Measurements from ENCODE around the gene PYGL. TPM values are rescaled to one million over a fixed set of nuclear protein-coding genes. Genes with fewer than 3 reads are reported as not detected.

PYGL gene
- total RNA-seq, 1 experiment from 2014 or later = 23.0 TPM

GRCh38 chr14:50926851-50927386, 17.4 kb downstream of the PYGL start:
- ATAC-seq (no peak), DNase-seq (ENCODE audit: low read depth, low spot score) (no peak)
- Histone ChIP-seq H3K9me3 (ENCODE audit: control insufficient read depth, insufficient read depth, low read depth, low read length) (no peaks in the 10 kb centered on the region), H3K27ac (ENCODE audit: low read length) (no peak overlapping the region), H3K4me3 (ENCODE audit: low read depth in 2 of 2, low read length in 2 of 2) (no peak overlapping the region), H3K27me3 (ENCODE audit: control insufficient read depth, insufficient read depth, low read length) (no peaks in the 10 kb centered on the region), H3K4me1 (ENCODE audit: control insufficient read depth, insufficient read depth, low read length) (no peaks in the 10 kb centered on the region), H3K36me3 (ENCODE audit: control insufficient read depth, insufficient read depth, low read length) (no peaks in the 10 kb centered on the region; the same call in none of the 2 replicates)
- ChIA-PET CTCF (no interaction called here), POLR2A (no interaction called here)
- BruUV-seq (replicated peaks) = no TSS peak
- intact Hi-C loops (cut with micrococcal nuclease; ENCODE audit: unreplicated experiment) = no loop called here
- TF ChIP-seq POLR2AphosphoS5 (IDR thresholded peaks at IDR 0.05; ENCODE audit: low read depth, low read length) = no peak
- TF ChIP-seq CTCF (IDR thresholded peaks at IDR 0.05) = no peak
- TF ChIP-seq REST (IDR thresholded peaks at IDR 0.05; ENCODE audit: insufficient read depth in 1 of 2, low read depth in 2 of 2, low read length in 1 of 2) = no peak
- in situ Hi-C loops (cut with HindIII; ENCODE audit: low pct_unique_long_range_greater_than_20kb, low sequenced_read_pairs) = no loop called here

GRCh38 chr14:50924843-50925242, 19.4 kb downstream of the PYGL start:
- no peak for DNase-seq (ENCODE audit: low read depth, low spot score)
- H3K27ac ChIP-seq (ENCODE audit: low read length) = no peak overlapping the region
- TF ChIP-seq TCF7L2 (IDR thresholded peaks at IDR 0.05; ENCODE audit: low read depth, low read length) = no peak
- TF ChIP-seq POLR2AphosphoS5 (IDR thresholded peaks at IDR 0.05; ENCODE audit: low read depth, low read length) = no peak
- no peak for TF ChIP-seq REST (IDR thresholded peaks at IDR 0.05; ENCODE audit: insufficient read depth in 1 of 2, low read depth in 2 of 2, low read length in 1 of 2)
- TF ChIP-seq SIN3A (IDR thresholded peaks at IDR 0.05; ENCODE audit: borderline replicate concordance, insufficient read depth, low read depth, low read length) = no peak
- no peak for TF ChIP-seq CTCF (IDR thresholded peaks at IDR 0.05)
- intact Hi-C loops (cut with micrococcal nuclease; ENCODE audit: unreplicated experiment) (no loop called here), in situ Hi-C loops (cut with HindIII; ENCODE audit: low pct_unique_long_range_greater_than_20kb, low sequenced_read_pairs) (no loop called here)
- H3K27me3 ChIP-seq (ENCODE audit: control insufficient read depth, insufficient read depth, low read length) = no peaks in the 10 kb centered on the region
- ATAC-seq = no peak
- H3K4me1 ChIP-seq (ENCODE audit: control insufficient read depth, insufficient read depth, low read length) = no peaks in the 10 kb centered on the region
- ChIA-PET CTCF (no interaction called here), POLR2A (interaction anchor here (0.6 kb wide), 1 partner anchor 1906 kb away, joined by 10 read pairs; no protein-coding TSS in a partner anchor)
- no peaks in the 10 kb centered on the region for H3K9me3 ChIP-seq (ENCODE audit: control insufficient read depth, insufficient read depth, low read depth, low read length)
- no TSS peak for BruUV-seq (replicated peaks)
- no peaks in the 10 kb centered on the region; the same call in 1 of the 2 replicates for H3K36me3 ChIP-seq (ENCODE audit: control insufficient read depth, insufficient read depth, low read length)
- H3K4me3 ChIP-seq (ENCODE audit: low read depth in 2 of 2, low read length in 2 of 2) = no peak overlapping the region
